GM13976 (cell line): ENCODE measurements around the gene COA8.

Experiments used
- DNase-seq: peaks from one replicate; pipeline ENCODE4 v3.0.0; 2012; ENCODE audit warnings: low spot score
- CTCF ChIP-seq: IDR thresholded peaks from 2 replicates; pipeline ENCODE4 v1.5.1; 2012; ENCODE audit warnings: borderline replicate concordance, mild to moderate bottlenecking; ENCODE audit not compliant: insufficient read depth; ENCODE audit errors: extremely low read depth, missing control alignments, control extremely low read depth
- in situ Hi-C: fragments of 300-500 bp; cut with MboI; formaldehyde crosslinking; loops from one replicate; pipeline ENCODE4 v1.12.0; 2022; ENCODE audit warnings: low sequenced_read_pairs, mixed read lengths, inconsistent platforms; ENCODE audit not compliant: unreplicated experiment

COA8 gene, protein sequence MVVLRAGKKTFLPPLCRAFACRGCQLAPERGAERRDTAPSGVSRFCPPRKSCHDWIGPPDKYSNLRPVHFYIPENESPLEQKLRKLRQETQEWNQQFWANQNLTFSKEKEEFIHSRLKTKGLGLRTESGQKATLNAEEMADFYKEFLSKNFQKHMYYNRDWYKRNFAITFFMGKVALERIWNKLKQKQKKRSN

DNA sequence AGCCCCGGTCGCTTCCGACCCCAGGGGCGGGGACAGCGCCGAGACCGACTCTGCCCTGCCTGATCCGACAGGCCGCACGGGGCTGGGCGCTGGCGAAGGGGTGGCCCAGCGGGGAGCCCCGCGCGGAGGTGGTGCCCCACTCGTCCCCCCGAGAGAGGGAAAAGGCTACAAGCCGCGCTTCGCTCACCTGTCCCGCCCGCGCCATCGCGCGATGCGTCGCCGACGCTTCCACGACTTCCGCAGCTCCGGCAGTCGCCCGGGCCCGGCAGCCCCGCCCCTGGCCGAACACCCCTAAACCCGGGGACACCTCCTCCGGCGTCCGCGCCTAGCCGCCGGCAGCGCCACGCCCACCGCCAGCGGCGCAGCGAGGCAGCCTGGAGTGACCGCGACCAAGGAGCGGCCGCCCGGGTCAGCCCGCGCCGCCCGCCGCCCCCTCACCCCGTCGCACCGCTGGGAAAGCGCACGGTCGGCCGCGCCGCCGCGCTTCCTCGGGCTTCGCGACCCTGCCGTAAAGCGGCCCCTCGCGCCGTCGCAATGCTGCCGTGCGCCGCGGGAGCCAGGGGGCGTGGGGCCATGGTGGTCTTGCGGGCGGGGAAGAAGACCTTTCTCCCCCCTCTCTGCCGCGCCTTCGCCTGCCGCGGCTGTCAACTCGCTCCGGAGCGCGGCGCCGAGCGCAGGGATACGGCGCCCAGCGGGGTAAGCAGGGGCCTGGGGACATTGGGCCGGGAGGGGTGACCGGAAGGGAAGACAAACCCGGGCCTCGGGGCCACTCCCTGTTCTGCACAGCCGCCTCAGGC, at the start of gene COA8, which contains the start of gene BAG5:
Gene COA8, plus strand, starts transcription at position 532 of the 797 bp plus-strand sequence. Its CDS starts 42 bp downstream, at position 574.
Gene BAG5, minus strand, starts transcription at position 229 of the 797 bp plus-strand sequence. CDS start 1,493 bp downstream, outside the sequence.
- no peak for TF ChIP-seq CTCF
- in situ Hi-C loops: no loop called here
- peak; percentile 98 for DNase-seq

DNA sequence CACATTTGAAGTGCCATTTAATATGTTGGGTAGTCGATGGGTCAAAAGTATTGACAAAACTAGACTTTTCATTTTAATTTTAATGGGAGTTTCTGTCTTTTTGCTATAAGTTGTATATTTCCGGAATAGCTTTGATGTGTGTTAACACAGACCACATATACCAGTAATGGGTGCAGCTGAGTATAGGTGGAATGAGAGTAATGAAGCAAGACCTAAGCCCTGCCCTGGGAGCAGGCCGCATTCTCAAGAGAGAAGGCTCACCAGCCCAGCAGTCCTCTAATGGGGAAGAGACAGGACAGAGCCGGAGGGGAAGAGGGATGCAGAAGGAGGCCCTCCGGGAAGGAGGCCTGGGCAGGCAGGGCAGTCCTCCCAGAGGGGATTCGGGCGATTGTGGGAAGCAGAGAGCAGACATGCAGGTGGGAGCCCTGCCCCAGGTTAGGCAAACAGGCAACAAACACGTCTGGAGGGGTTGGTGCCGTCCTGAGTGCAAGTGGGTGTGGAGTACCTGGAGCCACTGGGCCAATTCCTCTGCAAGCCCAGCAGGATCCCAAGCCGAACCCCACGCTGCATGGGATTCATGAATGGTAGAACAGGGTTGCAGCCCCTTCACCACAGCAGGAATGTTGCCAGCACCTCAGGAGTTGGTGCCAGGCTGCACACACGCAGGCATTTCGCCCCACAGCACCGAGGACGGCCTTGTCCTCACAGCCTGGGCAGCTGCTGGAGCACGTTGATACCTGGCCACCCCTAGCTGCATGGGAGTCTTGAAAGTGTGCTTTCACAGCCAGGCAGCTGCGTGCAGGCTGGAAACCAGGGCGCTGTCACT, 48.0 kb upstream of the COA8 start:
- no peak for TF ChIP-seq CTCF
- in situ Hi-C loops: loop anchor here (5.0 kb wide), 1 partner anchor 42 kb away; no protein-coding TSS in a partner anchor
- DNase-seq: no peak

DNA sequence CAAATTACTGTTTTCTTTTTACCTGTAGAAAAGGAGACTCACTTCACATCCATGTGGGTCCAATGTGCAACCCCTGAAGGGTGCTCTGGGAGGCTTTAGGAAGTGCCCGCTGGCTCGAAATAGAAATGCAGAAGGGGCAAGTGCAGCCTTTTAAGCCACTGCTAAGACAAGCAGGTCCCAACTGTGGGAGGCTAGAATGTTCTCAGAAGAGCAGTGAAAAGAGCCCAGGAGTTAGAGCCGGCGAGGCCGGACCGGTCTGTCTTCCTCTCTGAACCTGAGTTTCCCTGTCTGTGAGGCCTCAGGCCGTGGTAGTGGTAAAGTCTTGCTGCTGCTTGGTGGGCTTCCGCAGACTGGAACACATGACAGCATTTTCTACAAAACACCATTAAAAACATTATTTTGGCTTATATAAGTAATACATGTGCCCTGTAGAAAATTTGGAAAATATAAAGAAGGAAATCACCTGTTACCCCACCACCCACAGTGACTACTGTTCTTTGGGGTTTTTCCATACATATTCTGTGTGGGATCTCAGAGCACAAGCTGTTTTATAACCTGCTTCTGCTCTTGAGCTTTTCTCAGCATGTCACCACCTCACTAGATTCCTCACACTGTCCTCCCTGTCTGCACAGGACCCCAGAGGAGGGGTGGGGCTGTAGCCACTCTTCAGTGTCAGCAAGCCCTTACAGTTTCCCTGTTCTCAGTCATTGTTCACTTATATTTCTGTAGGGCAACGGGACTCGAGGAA, 46.2 kb upstream of the COA8 start:
- no peak for TF ChIP-seq CTCF
- DNase-seq: no peak
- in situ Hi-C loops: loop anchor here (5.0 kb wide), 1 partner anchor 41 kb away; no protein-coding TSS in a partner anchor

GRCh38 chr14:103517174-103517566, 45.6 kb upstream of the COA8 start:
- in situ Hi-C loops: loop anchor here (5.0 kb wide), 1 partner anchor 40 kb away; no protein-coding TSS in a partner anchor
- no peak for TF ChIP-seq CTCF
- DNase-seq: no peak

DNA sequence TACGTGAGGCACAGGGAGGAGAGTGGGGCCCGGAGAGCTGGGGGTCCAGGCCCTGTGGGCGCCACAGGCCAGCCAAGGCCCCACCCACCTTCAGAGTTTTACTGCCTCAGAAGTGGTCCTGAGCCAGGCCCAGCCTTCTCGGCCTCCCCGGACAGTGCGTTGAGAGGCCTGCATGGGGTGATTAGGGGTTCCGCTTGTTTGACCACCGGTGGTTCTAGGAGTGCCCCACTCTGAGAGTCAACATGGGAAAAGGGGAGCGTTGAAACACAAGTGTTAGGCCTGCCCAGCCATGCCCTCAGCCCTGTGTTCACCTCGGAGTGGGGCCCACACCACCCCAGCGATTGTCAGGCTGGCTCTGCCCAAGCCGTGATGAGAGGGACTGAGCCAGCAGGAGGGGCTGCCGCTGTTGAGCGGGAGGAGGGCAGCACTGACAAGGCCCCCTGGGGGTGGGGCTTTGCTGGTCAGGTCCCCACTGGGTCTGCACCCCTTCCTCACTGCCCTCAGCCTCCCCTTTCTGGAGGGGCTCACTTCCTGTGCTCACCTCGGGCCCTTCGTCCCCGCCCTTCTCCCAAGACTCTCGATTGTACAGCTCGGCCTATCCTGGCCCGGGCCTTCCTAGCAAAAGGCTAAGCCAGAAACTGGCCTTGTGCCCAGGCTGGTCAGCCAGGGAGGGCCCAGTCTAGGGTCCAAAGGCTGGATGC, 44.9 kb upstream of the COA8 start:
- in situ Hi-C loops: loop anchor here (5.0 kb wide), 1 partner anchor 39 kb away; no protein-coding TSS in a partner anchor
- no peak for DNase-seq
- TF ChIP-seq CTCF: no peak
